Stromal cell of bone marrow (primary cell): ENCODE measurements around the gene ITGB1.

Experiments
- DNase-seq: peaks from one replicate; pipeline ENCODE4 v3.0.0-alpha.2; 2012; ENCODE audit warnings: low read depth

Gene ITGB1

GRCh38 chr10:32955299-32955772, 2.7 kb downstream of the ITGB1 start:
- no peak for DNase-seq

DNA sequence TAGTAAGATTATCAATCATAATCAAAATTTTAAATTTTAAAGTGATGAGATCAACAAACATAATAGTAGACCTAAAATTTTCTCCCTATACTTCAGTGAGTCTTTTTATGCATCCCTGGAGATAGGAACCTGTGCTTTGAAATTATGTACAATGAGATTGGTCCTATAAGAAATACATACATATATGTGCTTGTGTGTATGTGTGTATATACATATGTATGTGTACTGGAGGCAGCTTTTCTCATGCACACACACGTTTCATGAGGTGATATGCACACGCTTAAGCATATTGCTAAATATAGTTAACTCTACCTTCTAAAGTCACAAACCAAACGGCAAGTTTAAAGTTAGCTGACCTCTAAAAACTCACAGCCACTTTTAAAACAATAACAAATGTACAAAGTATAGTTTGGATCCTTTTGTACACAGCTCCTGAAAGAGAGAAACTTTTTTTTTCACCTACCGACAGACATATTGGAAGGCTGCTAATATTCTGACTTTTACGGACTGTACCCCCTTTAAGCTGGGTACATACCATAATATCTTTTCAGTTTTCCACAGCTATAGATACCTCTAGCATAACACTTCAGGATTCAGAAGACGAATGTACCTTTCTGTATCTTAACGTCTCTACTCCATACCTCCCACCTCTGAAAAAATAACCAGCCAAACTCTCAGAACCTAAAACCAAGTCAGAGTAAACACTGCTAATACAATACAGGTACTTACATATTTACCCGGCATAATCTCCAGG, 3.3 kb downstream of the ITGB1 start:
- no peak for DNase-seq

GRCh38 chr10:32954080-32954479, 4.0 kb downstream of the ITGB1 start:
- no peak for DNase-seq

GRCh38 chr10:32953277-32953927, 4.6 kb downstream of the ITGB1 start:
- DNase-seq = no peak

DNA sequence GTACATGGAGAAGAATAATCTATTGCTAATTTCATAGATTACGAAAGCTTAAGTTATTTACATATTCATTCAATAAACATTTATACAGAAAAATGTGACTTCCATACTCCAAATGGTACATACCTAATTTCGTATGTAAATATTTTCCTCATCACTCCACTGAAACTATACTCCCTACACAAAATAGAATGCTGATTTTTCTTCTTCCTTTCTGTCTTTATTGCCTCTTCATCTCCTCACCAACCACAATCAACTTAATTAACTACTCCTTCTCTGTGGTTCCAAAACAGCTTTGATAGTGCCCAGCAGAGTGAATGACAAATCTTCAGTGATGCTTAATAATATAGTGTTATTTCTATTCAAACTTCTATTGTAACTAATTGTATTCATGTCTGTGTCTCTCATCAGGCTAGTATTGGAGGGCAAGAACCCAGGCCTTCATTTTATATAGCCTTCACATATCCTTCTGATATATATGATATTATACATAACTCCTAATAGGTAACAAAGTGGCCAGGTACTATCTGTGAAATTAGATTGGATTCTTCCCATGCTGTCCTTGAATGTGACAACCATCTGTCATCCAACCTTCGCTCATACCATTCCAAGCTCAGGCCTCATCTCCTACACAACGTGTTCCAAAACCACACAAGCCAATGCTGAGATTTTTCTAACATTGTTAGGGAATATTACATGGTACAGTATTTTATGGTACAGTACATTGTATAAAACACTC, 5.3 kb downstream of the ITGB1 start:
- DNase-seq = no peak

- no peak for DNase-seq
Observed at GRCh38 chr10:32952094-32952493, 5.9 kb downstream of the ITGB1 start.

GRCh38 chr10:32951111-32951510, 6.9 kb downstream of the ITGB1 start:
- no peak for DNase-seq

GRCh38 chr10:32950591-32951108, 7.4 kb downstream of the ITGB1 start:
- no peak for DNase-seq

DNA sequence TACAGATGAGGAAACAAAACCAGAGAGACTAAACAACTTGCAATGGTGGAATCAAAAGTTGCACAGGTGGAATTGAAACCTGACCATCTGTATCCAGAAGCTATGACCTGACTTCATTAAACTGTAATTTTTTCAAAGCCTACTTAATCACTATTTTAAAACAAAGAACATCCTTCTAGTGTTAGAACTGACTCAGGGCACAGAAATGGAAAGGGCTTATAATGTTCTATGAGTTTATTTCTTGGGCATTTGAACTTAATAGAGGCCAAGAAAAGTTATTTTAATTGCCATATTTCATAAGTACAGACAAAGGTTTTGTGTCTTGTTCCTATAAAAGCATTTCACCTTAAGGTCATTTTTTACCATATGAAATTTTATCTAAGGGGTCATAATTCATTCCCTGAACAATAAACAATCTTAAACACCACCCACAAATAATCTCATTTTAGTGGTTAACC, 8.8 kb downstream of the ITGB1 start:
- DNase-seq = no peak

- no peak for DNase-seq
Observed at GRCh38 chr10:32948451-32948850, 9.6 kb downstream of the ITGB1 start.

DNA sequence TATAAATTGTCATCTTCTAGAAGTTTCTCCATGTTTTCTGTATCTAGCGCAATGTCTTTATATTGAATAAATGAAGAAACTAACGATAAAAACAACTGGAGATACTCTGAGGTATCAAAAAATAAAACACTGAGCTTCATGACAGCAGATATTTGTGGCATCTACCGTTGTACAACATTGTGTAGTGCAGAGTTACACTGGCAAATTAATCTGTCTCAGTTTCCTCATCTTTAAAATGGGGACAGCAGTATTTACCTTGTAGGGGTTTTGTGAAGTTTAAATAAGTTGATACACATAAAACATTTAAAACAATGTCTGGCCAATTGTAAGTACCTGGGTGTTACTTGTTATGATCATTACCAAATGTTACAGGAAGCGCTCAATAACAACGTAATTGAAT, 10.4 kb downstream of the ITGB1 start:
- DNase-seq = no peak

DNA sequence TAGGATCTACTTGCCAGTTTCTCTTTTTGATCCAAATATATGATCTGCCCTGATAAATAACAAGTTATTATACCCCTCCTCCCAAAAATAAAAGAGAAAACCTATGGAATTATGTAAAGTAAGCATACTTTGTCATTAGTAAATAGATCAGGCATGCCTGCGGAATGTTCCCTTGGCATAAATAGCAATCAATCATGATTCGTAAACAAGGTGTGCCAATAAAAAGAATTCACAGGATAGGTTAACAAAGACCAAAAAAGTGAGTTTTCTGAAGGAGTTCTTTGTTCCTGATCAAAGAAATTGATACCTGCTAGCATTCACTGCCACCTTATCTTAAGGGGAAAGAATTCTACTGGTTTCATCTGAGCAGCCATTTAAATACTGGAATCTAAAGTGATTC, 11.9 kb downstream of the ITGB1 start:
- no peak for DNase-seq

GRCh38 chr10:32943854-32944661, 14.0 kb downstream of the ITGB1 start:
- DNase-seq = no peak

GRCh38 chr10:32943395-32943794, 14.6 kb downstream of the ITGB1 start:
- no peak for DNase-seq

DNA sequence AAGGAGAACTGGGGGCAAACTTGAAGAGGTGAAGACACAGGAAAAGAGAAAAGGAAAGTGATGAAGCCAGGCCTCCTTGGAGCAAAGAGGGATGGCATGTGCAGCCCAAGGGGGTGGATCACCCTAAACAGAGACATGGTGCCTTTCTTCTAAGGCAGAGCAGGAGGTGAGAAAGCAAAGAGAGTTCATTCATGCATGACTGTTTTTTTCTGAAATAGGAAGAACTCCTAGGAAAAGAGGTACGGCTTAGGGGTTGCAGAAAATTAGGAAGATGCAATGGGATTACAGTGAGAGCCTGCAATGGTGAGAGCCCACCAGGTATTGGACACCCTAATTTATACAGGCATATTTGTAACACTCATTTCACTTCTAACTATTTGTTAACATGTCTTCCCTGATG, 15.9 kb downstream of the ITGB1 start:
- no peak for DNase-seq

DNA sequence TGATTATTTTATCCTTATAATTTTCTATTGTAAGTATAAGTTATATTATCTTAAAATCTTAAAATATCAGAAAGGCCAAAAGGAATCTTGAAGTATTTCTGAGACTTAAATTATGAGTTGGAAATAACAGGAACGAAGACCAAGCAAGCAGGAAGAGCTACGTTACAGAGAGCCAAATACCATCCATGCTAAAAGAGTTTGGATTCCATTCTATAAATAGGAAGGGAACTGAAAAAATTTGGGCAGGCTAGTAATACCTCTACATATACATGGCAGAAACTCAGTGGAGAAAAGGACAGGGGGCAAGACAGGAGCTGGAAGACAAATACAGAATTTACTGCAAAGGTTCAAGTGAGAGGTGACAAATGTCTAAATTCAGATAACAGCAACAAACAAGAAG, 16.7 kb downstream of the ITGB1 start:
- no peak for DNase-seq

GRCh38 chr10:32940321-32941301, 17.4 kb downstream of the ITGB1 start:
- no peak for DNase-seq

- DNase-seq = no peak
Observed at GRCh38 chr10:32939296-32940111, 18.5 kb downstream of the ITGB1 start.

GRCh38 chr10:32938554-32939061, 19.4 kb downstream of the ITGB1 start:
- no peak for DNase-seq
